Measurements from ENCODE around the gene PSME4.
A peak's percentile ranks its signal among the peaks of the same experiment; 100 is the strongest.
"Not testable (repeated sequence)": the region's sequence is repeated elsewhere in the genome, so short reads cannot be mapped to it uniquely, and the experiment has no call there.

PSME4 gene

GRCh38 chr2:53926321-53926720 lies 44.5 kb downstream of the PSME4 start:
- CTCF ChIA-PET; POLR2A ChIA-PET; DNase-seq; H3K9me3 ChIP-seq (ENCODE audit: control extremely low read depth in 1 of 5, control insufficient read depth in 4 of 5, insufficient read depth in 2 of 5, low read depth in 1 of 5, low read length in 4 of 5); H3K27me3 ChIP-seq (replicated peaks in 2 of 5; ENCODE audit: control insufficient read depth in 4 of 5, insufficient read depth in 5 of 5, low read length in 4 of 5); H3K4me1 ChIP-seq (ENCODE audit: control extremely low read depth in 1 of 4, control insufficient read depth in 4 of 4, insufficient read depth in 4 of 4, low read length in 3 of 4); H3K27ac ChIP-seq (ENCODE audit: insufficient read depth in 1 of 2, low read depth in 1 of 2, low read length in 2 of 2, poor library complexity in 1 of 2, severe bottlenecking in 2 of 2); H3K4me3 ChIP-seq (ENCODE audit: control insufficient read depth in 1 of 7, extremely low read depth in 1 of 7, insufficient read depth in 4 of 7, low read depth in 2 of 7, low read length in 6 of 7): not testable (repeated sequence)
- WGBS (ENCODE audit: insufficient coverage), result 98% methylated on average over 7 of the region's 8 CpGs
- H3K36me3 ChIP-seq (ENCODE audit: control insufficient read depth in 4 of 4, insufficient read depth in 4 of 4, low read length in 3 of 4), result peaks cover 16 to 72% (median 56%) of the 10 kb centered on the region in 4 experiments

GRCh38 chr2:53913721-53914120 lies 57.1 kb downstream of the PSME4 start:
- H3K27ac ChIP-seq (ENCODE audit: insufficient read depth in 1 of 2, low read depth in 1 of 2, low read length in 2 of 2, poor library complexity in 1 of 2, severe bottlenecking in 2 of 2), result peak overlapping the region; percentile 33 to 68
- peaks cover 4 to 13% (median 10%) of the 10 kb centered on the region in 4 experiments for H3K4me1 ChIP-seq (ENCODE audit: control extremely low read depth in 1 of 4, control insufficient read depth in 4 of 4, insufficient read depth in 4 of 4, low read length in 3 of 4)
- no peaks in the 10 kb centered on the region for H3K27me3 ChIP-seq (replicated peaks in 2 of 5; ENCODE audit: control insufficient read depth in 4 of 5, insufficient read depth in 5 of 5, low read length in 4 of 5)
- ChIA-PET CTCF (interaction anchor here (0.9 to 2.4 kb wide), 3 partner anchors 8 to 56 kb away, joined by 3 to 10 read pairs (median 4); no protein-coding TSS in a partner anchor), POLR2A (no interaction called here)
- H3K4me3 ChIP-seq (ENCODE audit: control insufficient read depth in 1 of 7, extremely low read depth in 1 of 7, insufficient read depth in 4 of 7, low read depth in 2 of 7, low read length in 6 of 7), result peak overlapping the region in 2 of 7 experiments; percentile 46 to 56
- WGBS (ENCODE audit: insufficient coverage), result 0% methylated on average over 1 of the region's 3 CpGs
- DNase-seq, result peak; percentile 43 to 88 (median 83)
- H3K36me3 ChIP-seq (ENCODE audit: control insufficient read depth in 4 of 4, insufficient read depth in 4 of 4, low read length in 3 of 4), result peaks cover 14 to 32% (median 23%) of the 10 kb centered on the region in 4 experiments
- H3K9me3 ChIP-seq (ENCODE audit: control extremely low read depth in 1 of 5, control insufficient read depth in 4 of 5, insufficient read depth in 2 of 5, low read depth in 1 of 5, low read length in 4 of 5), result no peaks in the 10 kb centered on the region

GRCh38 chr2:53911434-53912189 lies 59.2 kb downstream of the PSME4 start:
- Histone ChIP-seq H3K36me3 (ENCODE audit: control insufficient read depth in 4 of 4, insufficient read depth in 4 of 4, low read length in 3 of 4) (peaks cover 12 to 43% (median 29%) of the 10 kb centered on the region in 4 experiments), H3K4me3 (ENCODE audit: control insufficient read depth in 1 of 7, extremely low read depth in 1 of 7, insufficient read depth in 4 of 7, low read depth in 2 of 7, low read length in 6 of 7) (no peak overlapping the region), H3K9me3 (ENCODE audit: control extremely low read depth in 1 of 5, control insufficient read depth in 4 of 5, insufficient read depth in 2 of 5, low read depth in 1 of 5, low read length in 4 of 5) (no peaks in the 10 kb centered on the region), H3K4me1 (ENCODE audit: control extremely low read depth in 1 of 4, control insufficient read depth in 4 of 4, insufficient read depth in 4 of 4, low read length in 3 of 4) (peaks cover 4 to 13% (median 10%) of the 10 kb centered on the region in 4 experiments), H3K27me3 (replicated peaks in 2 of 5; ENCODE audit: control insufficient read depth in 4 of 5, insufficient read depth in 5 of 5, low read length in 4 of 5) (no peaks in the 10 kb centered on the region), H3K27ac (ENCODE audit: insufficient read depth in 1 of 2, low read depth in 1 of 2, low read length in 2 of 2, poor library complexity in 1 of 2, severe bottlenecking in 2 of 2) (no peak overlapping the region)
- no CpG with 5 or more reads among the region's 4 CpGs for WGBS (ENCODE audit: insufficient coverage)
- POLR2A ChIA-PET, result interaction anchor here (0.8 kb wide), 1 partner anchor 11 kb away, joined by 3 read pairs; no protein-coding TSS in a partner anchor
- CTCF ChIA-PET, result interaction anchor here (1.0 to 2.4 kb wide), 4 partner anchors 9 to 20 kb away, joined by 3 to 10 read pairs (median 4); no protein-coding TSS in a partner anchor
- DNase-seq, result no peak

- 100% methylated on average over 1 of the region's 1 CpG for WGBS (ENCODE audit: insufficient coverage)
- no peaks in the 10 kb centered on the region for H3K27me3 ChIP-seq (replicated peaks in 2 of 5; ENCODE audit: control insufficient read depth in 4 of 5, insufficient read depth in 5 of 5, low read length in 4 of 5)
- no peak overlapping the region for H3K4me3 ChIP-seq (ENCODE audit: control insufficient read depth in 1 of 7, extremely low read depth in 1 of 7, insufficient read depth in 4 of 7, low read depth in 2 of 7, low read length in 6 of 7)
- no peaks in the 10 kb centered on the region for H3K4me1 ChIP-seq (ENCODE audit: control extremely low read depth in 1 of 4, control insufficient read depth in 4 of 4, insufficient read depth in 4 of 4, low read length in 3 of 4)
- ChIA-PET CTCF (no interaction called here), POLR2A (no interaction called here)
- H3K27ac ChIP-seq (ENCODE audit: insufficient read depth in 1 of 2, low read depth in 1 of 2, low read length in 2 of 2, poor library complexity in 1 of 2, severe bottlenecking in 2 of 2), result no peak overlapping the region
- H3K9me3 ChIP-seq (ENCODE audit: control extremely low read depth in 1 of 5, control insufficient read depth in 4 of 5, insufficient read depth in 2 of 5, low read depth in 1 of 5, low read length in 4 of 5), result no peaks in the 10 kb centered on the region
- no peak for DNase-seq
- H3K36me3 ChIP-seq (ENCODE audit: control insufficient read depth in 4 of 4, insufficient read depth in 4 of 4, low read length in 3 of 4), result peaks cover 34 to 68% (median 49%) of the 10 kb centered on the region in 4 experiments
These were observed 63.2 kb downstream of the PSME4 start for GRCh38 chr2:53907582-53907981.

- ChIA-PET POLR2A (no interaction called here), CTCF (interaction anchor here (1.0 to 1.4 kb wide), 3 partner anchors 9 to 15 kb away, joined by 3 read pairs; no protein-coding TSS in a partner anchor)
- H3K4me3 ChIP-seq (ENCODE audit: control insufficient read depth in 1 of 7, extremely low read depth in 1 of 7, insufficient read depth in 4 of 7, low read depth in 2 of 7, low read length in 6 of 7), result no peak overlapping the region
- 99% methylated on average over 9 of the region's 9 CpGs for WGBS (ENCODE audit: insufficient coverage)
- no peak overlapping the region for H3K27ac ChIP-seq (ENCODE audit: insufficient read depth in 1 of 2, low read depth in 1 of 2, low read length in 2 of 2, poor library complexity in 1 of 2, severe bottlenecking in 2 of 2)
- H3K36me3 ChIP-seq (ENCODE audit: control insufficient read depth in 4 of 4, insufficient read depth in 4 of 4, low read length in 3 of 4), result peaks cover 40 to 89% (median 63%) of the 10 kb centered on the region in 4 experiments
- H3K27me3 ChIP-seq (replicated peaks in 2 of 5; ENCODE audit: control insufficient read depth in 4 of 5, insufficient read depth in 5 of 5, low read length in 4 of 5), result no peaks in the 10 kb centered on the region
- H3K4me1 ChIP-seq (ENCODE audit: control extremely low read depth in 1 of 4, control insufficient read depth in 4 of 4, insufficient read depth in 4 of 4, low read length in 3 of 4), result no peaks in the 10 kb centered on the region
- no peak for DNase-seq
- no peaks in the 10 kb centered on the region for H3K9me3 ChIP-seq (ENCODE audit: control extremely low read depth in 1 of 5, control insufficient read depth in 4 of 5, insufficient read depth in 2 of 5, low read depth in 1 of 5, low read length in 4 of 5)
These were observed 65.4 kb downstream of the PSME4 start for GRCh38 chr2:53905396-53905795.

- H3K9me3 ChIP-seq (ENCODE audit: control extremely low read depth in 1 of 5, control insufficient read depth in 4 of 5, insufficient read depth in 2 of 5, low read depth in 1 of 5, low read length in 4 of 5), result no peaks in the 10 kb centered on the region
- WGBS (ENCODE audit: insufficient coverage), result 86% methylated on average over 4 of the region's 4 CpGs
- ChIA-PET CTCF (interaction anchor here (0.6 to 2.5 kb wide), 4 partner anchors 10 to 80 kb away, joined by 3 to 10 read pairs (median 6); no protein-coding TSS in a partner anchor), POLR2A (no interaction called here)
- H3K36me3 ChIP-seq (ENCODE audit: control insufficient read depth in 4 of 4, insufficient read depth in 4 of 4, low read length in 3 of 4), result peaks cover 43 to 96% (median 66%) of the 10 kb centered on the region in 4 experiments
- H3K4me3 ChIP-seq (ENCODE audit: control insufficient read depth in 1 of 7, extremely low read depth in 1 of 7, insufficient read depth in 4 of 7, low read depth in 2 of 7, low read length in 6 of 7), result no peak overlapping the region
- no peak for DNase-seq
- no peaks in the 10 kb centered on the region for H3K27me3 ChIP-seq (replicated peaks in 2 of 5; ENCODE audit: control insufficient read depth in 4 of 5, insufficient read depth in 5 of 5, low read length in 4 of 5)
- no peaks in the 10 kb centered on the region for H3K4me1 ChIP-seq (ENCODE audit: control extremely low read depth in 1 of 4, control insufficient read depth in 4 of 4, insufficient read depth in 4 of 4, low read length in 3 of 4)
- no peak overlapping the region for H3K27ac ChIP-seq (ENCODE audit: insufficient read depth in 1 of 2, low read depth in 1 of 2, low read length in 2 of 2, poor library complexity in 1 of 2, severe bottlenecking in 2 of 2)
These were observed 67.8 kb downstream of the PSME4 start for GRCh38 chr2:53903011-53903410.

- Histone ChIP-seq H3K36me3 (ENCODE audit: control insufficient read depth in 4 of 4, insufficient read depth in 4 of 4, low read length in 3 of 4) (peaks cover 39 to 90% (median 60%) of the 10 kb centered on the region in 4 experiments), H3K4me1 (ENCODE audit: control extremely low read depth in 1 of 4, control insufficient read depth in 4 of 4, insufficient read depth in 4 of 4, low read length in 3 of 4) (no peaks in the 10 kb centered on the region), H3K9me3 (ENCODE audit: control extremely low read depth in 1 of 5, control insufficient read depth in 4 of 5, insufficient read depth in 2 of 5, low read depth in 1 of 5, low read length in 4 of 5) (no peaks in the 10 kb centered on the region), H3K27ac (ENCODE audit: insufficient read depth in 1 of 2, low read depth in 1 of 2, low read length in 2 of 2, poor library complexity in 1 of 2, severe bottlenecking in 2 of 2) (no peak overlapping the region), H3K4me3 (ENCODE audit: control insufficient read depth in 1 of 7, extremely low read depth in 1 of 7, insufficient read depth in 4 of 7, low read depth in 2 of 7, low read length in 6 of 7) (no peak overlapping the region), H3K27me3 (replicated peaks in 2 of 5; ENCODE audit: control insufficient read depth in 4 of 5, insufficient read depth in 5 of 5, low read length in 4 of 5) (no peaks in the 10 kb centered on the region)
- no CpG with 5 or more reads among the region's 3 CpGs for WGBS (ENCODE audit: insufficient coverage)
- CTCF ChIA-PET, result interaction anchor here (1.6 to 2.5 kb wide), 2 partner anchors 11 kb away, joined by 4 to 10 read pairs; no protein-coding TSS in a partner anchor
- POLR2A ChIA-PET, result no interaction called here
- DNase-seq, result no peak
These were observed 69.6 kb downstream of the PSME4 start for GRCh38 chr2:53901192-53901591.

Measured in common myeloid progenitor, CD34-positive (primary cell).